Measurements from ENCODE around the gene HNF4A. TPM values are rescaled to one million over a fixed set of nuclear protein-coding genes. Genes with fewer than 3 reads are reported as not detected.

Gene HNF4A
- total RNA-seq, 1 donor: not detected

DNA sequence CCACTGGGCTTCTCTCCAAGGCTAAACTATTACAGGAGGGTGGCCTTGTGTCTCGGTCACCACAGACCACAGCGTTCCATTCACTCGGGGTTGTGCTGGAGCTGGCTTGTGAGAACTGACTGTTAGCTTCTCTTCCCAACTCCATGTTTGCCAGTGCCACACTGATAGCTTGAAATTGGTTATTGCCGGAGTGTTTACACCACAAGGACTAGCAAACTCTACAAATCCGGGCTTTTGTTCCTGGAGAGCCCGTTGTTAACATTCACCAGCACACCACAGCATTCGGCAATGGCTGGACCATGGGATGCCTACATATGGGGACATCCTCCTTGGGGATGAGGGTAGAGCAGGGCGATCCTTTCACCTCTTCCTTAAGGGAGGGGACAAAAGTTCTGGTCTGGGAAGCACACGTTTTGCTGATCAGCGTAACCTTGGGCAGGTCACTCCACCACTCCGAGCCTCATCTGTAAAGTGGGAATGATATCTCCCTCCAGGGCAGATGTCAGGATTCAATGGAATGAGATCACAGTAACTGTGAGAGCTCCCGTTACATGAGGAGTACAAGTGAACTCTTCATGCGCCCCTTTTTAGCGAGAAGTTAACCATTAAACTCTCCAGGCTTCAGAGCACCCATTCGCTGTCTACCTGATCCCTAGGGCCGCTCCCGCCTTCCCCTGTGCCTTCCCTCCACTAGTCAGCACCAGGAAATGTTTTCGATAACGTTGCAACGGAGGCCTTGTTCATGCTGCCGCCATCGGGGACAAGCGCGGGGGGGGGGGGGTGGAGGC is 78.4 kb downstream of the HNF4A start:
- no peak overlapping the region for H3K4me3 ChIP-seq (ENCODE audit: low read depth, low read length)
- DNase-seq (ENCODE audit: low read depth): no peak
- TF ChIP-seq CTCF (IDR thresholded peaks at IDR 0.05; ENCODE audit: insufficient read depth, low read depth, low read length): no peak

DNA sequence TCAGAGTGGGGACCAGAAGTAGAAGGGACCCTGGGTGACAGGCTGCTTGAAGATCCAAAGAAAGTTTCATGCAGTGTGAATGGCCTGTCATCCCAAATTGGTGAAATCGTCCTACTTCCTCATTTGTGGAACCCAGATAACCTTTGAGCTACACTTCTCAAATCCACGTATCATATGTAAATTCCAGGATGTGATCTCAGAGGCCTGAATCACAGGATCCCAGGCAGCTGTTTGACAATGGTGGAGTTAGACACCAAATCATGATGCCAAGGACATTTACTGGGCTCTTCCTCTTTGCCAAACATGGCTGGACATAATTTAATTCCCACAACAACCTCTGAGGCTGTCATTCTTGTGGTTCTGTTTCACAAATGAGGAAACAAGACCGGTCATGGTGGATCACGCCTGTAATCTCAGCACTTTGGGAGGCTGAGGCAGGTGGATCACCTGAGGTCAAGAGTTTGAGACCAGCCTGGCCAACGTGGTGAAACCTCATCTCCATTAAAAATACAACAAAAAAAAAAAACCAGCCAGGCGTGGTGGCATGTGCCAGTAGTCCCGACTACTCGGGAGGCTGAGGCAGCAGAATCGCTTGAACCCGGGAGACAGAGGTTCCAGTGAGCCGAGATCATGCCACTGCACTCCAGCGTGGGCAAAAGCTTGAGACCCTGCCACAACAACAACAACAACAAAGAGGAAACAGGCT is 80.3 kb downstream of the HNF4A start:
- no peak overlapping the region for H3K4me3 ChIP-seq (ENCODE audit: low read depth, low read length)
- DNase-seq (ENCODE audit: low read depth): no peak
- TF ChIP-seq CTCF (IDR thresholded peaks at IDR 0.05; ENCODE audit: insufficient read depth, low read depth, low read length): no peak

DNA sequence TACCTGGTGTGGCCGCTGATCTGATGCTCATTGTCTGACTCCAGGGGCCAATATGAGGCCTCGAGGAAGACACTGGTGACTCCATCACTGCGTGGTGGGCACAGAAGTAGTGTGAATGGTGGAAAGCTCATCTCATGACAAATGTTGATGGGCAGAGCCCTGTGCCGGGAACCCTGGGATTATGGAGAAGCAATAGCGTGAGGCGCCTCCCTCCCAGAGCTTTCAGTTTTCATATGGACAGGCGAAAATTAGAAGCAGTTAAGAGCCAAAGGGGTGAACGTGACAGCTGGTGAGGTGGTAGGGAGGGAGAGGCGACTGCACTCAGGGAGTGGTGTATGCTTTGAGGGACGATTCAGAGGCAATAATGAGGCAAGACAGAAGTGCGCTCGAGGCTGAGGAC is 80.9 kb downstream of the HNF4A start:
- no peak overlapping the region for H3K4me3 ChIP-seq (ENCODE audit: low read depth, low read length)
- no peak for DNase-seq (ENCODE audit: low read depth)
- no peak for TF ChIP-seq CTCF (IDR thresholded peaks at IDR 0.05; ENCODE audit: insufficient read depth, low read depth, low read length)

- TF ChIP-seq CTCF (IDR thresholded peaks at IDR 0.05; ENCODE audit: insufficient read depth, low read depth, low read length): no peak
- no peak for DNase-seq (ENCODE audit: low read depth)
These were observed 82.0 kb downstream of the HNF4A start for GRCh38 chr20:44437497-44437896.

DNA sequence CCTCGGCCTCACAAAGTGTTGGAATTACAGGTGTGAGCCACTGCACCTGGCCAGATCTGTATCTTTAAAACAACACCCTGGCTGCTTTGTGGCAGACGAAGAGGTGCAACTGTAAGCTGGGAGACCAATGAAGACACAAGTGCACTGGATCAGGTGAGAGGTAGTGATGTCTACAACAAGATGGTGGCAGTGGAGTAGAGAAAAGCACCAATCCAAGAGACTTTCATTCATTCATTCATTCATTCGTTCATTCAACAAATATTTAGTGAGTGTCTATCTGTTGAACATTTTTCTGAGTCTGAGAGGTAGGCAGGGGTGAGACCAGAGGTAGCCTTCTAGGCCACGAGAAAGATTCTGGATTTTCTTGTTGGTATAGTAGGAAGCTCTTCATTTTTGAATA is 83.3 kb downstream of the HNF4A start:
- DNase-seq (ENCODE audit: low read depth): no peak
- TF ChIP-seq CTCF (IDR thresholded peaks at IDR 0.05; ENCODE audit: insufficient read depth, low read depth, low read length): no peak
- H3K4me3 ChIP-seq (ENCODE audit: low read depth, low read length): no peak overlapping the region

More at GRCh38 chr20:44437497-44437896, 82.0 kb downstream of the HNF4A start:
- no peak overlapping the region for H3K4me3 ChIP-seq (ENCODE audit: low read depth, low read length)

DNA sequence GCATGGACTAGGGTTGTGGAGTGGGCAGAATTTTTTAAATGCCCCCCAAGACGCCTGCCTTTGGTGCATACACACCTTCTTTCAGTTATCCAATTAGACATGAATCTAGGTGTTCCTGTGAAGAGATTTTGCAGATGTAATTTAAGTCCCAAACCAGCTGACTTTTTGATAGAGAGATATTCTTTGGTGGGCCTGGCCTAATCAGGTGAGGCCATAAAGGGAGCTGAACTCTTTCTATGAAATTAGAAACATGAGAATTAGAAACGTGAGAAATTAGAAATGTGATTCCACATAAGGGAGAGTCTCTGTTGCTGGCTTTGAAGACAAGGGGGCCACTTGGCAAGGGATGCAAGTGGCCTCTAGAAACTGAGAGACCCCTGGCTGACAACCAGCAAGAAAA is 83.8 kb downstream of the HNF4A start:
- no peak overlapping the region for H3K4me3 ChIP-seq (ENCODE audit: low read depth, low read length)
- no peak for DNase-seq (ENCODE audit: low read depth)
- no peak for TF ChIP-seq CTCF (IDR thresholded peaks at IDR 0.05; ENCODE audit: insufficient read depth, low read depth, low read length)
